Panc1 (cell line): ENCODE measurements around the gene TNFRSF21. TPM values are rescaled to one million over a fixed set of nuclear protein-coding genes. Genes with fewer than 3 reads are reported as not detected.

Experiments used
- ATAC-seq: fragments of 200-7000 bp; cut with Tn5 transposase; 2 replicates; pipeline ENCODE4 v1.9.1; 2020; ENCODE audit warnings: mild to moderate bottlenecking, moderate library complexity
- BruUV-seq: library from RNA; stranded (reverse); fragments of 400-500 nt; replicated peaks from 2 replicates; lab custom pipeline; 2021; lab: Mats Ljungman, UMichigan
- CTCF ChIA-PET: fragments of 300-600 bp; sonication (Branson Sonifier 250); formaldehyde crosslinking; loops from one replicate; lab custom pipeline; 2022; ENCODE audit warnings: antibody characterized with exemption; lab: Charles Lee
- POLR2A ChIA-PET: fragments of 300-600 bp; sonication (Branson Sonifier 250); formaldehyde crosslinking; loops from one replicate; lab custom pipeline; 2022; ENCODE audit warnings: antibody characterized with exemption; lab: Charles Lee
- DNase-seq: peaks from one replicate; pipeline ENCODE4 v3.0.0-alpha.2; 2010; ENCODE audit warnings: low read depth, low spot score
- H3K27ac ChIP-seq: 2 replicates; pipeline ENCODE4 v1.5.1; 2011; ENCODE audit warnings: mild to moderate bottlenecking, low read length, inconsistent platforms
- H3K27me3 ChIP-seq: fragments of 200-500 bp; sonication (Bioruptor generic); 2 replicates; pipeline ENCODE4 v1.6.0; 2014; ENCODE audit warnings: low read length, inconsistent platforms; ENCODE audit not compliant: control insufficient read depth, insufficient read depth
- H3K36me3 ChIP-seq: fragments of 200-500 bp; sonication (Bioruptor generic); 2 replicates; pipeline ENCODE4 v1.5.1; 2014; ENCODE audit warnings: inconsistent platforms, mild to moderate bottlenecking, low read length, moderate library complexity; ENCODE audit not compliant: control insufficient read depth, insufficient read depth
- H3K4me1 ChIP-seq: 2 replicates; pipeline ENCODE4 v1.5.1; 2011; ENCODE audit warnings: inconsistent platforms, mild to moderate bottlenecking, low read length, moderate library complexity; ENCODE audit not compliant: control insufficient read depth, insufficient read depth
- H3K4me3 ChIP-seq, 2 experiments: 2 replicates each; pipeline ENCODE4 v1.5.1; 2011 to 2012; ENCODE audit warnings: low read depth in 2 of 2, low read length in 2 of 2, mild to moderate bottlenecking in 2 of 2, inconsistent platforms in 1 of 2, moderate library complexity in 1 of 2
- H3K9me3 ChIP-seq: fragments of 200-500 bp; sonication (Bioruptor generic); 2 replicates; pipeline ENCODE4 v1.5.1; 2014; ENCODE audit warnings: low read depth, mild to moderate bottlenecking, inconsistent platforms, low read length, moderate library complexity; ENCODE audit not compliant: control insufficient read depth, insufficient read depth
- POLR2AphosphoS5 ChIP-seq: IDR thresholded peaks from 2 replicates; pipeline ENCODE4 v1.6.1; 2012; ENCODE audit warnings: mild to moderate bottlenecking, low read depth, low read length, moderate library complexity
- SIN3A ChIP-seq: IDR thresholded peaks from 2 replicates; pipeline ENCODE4 v1.6.1; 2012; ENCODE audit warnings: low read depth, mild to moderate bottlenecking, low read length, moderate library complexity, borderline replicate concordance; ENCODE audit not compliant: insufficient read depth
- TCF7L2 ChIP-seq: IDR thresholded peaks from 2 replicates; pipeline ENCODE4 v1.6.1; 2011; ENCODE audit warnings: mild to moderate bottlenecking, low read depth, low read length, inconsistent platforms
- in situ Hi-C: cut with HindIII; loops from 2 replicates; pipeline ENCODE4 v1.10.0; 2016; ENCODE audit warnings: low sequenced_read_pairs, low pct_unique_long_range_greater_than_20kb
- intact Hi-C: fragments of 100-400 bp; cut with micrococcal nuclease; formaldehyde crosslinking; loops from one replicate; pipeline ENCODE4 v1.10.0; 2022; ENCODE audit not compliant: unreplicated experiment
- total RNA-seq: library from RNA; stranded (reverse); gene quantifications from one replicate; pipeline ENCODE4 v1.2.1, GENCODE V29; 2021; ENCODE audit not compliant: unreplicated experiment
- TF ChIP-seq, protein P1 (sequence below), 2 experiments: IDR thresholded peaks; 2 replicates each; pipeline ENCODE4 v1.6.1; 2011 to 2012; ENCODE audit warnings: low read depth in 2 of 2, control low read depth in 1 of 2, low read length in 1 of 2, mild to moderate bottlenecking in 1 of 2, moderate library complexity in 1 of 2; ENCODE audit not compliant: insufficient read depth in 1 of 2
- TF ChIP-seq, protein P2 (sequence below): fragments of 450-650 bp; IDR thresholded peaks from 2 replicates; pipeline ENCODE4 v1.5.1; 2017; ENCODE audit warnings: mild to moderate bottlenecking

TNFRSF21 gene
- total RNA-seq, 1 experiment from 2014 or later, result 76.0 TPM

DNA sequence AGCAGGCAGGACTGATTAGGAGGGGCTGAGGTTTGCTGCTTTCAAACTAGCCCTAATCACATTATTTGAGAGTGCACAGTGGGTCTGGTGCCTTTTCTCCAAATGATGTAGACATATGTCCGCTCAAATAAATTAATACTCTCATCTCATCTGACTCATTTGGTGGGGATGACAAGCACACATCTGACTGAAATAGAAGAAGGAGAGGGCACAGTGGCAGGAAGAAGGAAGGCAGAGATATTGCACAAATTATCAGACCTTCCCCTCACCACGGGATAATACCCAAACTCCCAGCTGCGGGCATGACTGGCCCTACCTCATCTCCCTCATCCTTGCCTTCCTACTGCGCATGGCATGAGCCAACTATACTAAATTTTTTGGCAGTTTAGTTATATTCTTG lies 33.9 kb upstream of the TNFRSF21 start:
- CTCF ChIA-PET, result no interaction called here

DNA sequence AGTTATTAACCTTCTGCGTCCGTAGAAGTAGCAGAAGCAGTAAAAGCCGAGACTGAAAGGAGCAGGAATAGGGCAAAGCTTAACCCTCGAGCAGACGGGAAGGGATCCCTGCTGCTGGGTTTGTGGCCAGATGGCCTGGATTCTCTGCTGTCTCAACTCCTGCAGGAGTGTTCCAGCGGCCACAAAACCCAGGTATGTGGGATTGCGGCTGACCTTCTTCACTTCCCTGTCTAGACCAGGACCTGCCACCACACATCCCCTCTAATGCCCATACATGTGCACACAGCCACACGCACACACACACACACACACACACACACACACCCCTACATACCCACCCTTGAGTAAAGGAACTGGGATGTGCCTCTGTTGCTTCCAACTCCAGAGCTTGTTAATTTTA lies 33.1 kb upstream of the TNFRSF21 start:
- POLR2A ChIA-PET, result no interaction called here
- no peaks in the 10 kb centered on the region for H3K4me1 ChIP-seq
- no TSS peak for BruUV-seq
- in situ Hi-C loops (no loop called here), intact Hi-C loops (no loop called here)
- TF ChIP-seq, protein P1, sequence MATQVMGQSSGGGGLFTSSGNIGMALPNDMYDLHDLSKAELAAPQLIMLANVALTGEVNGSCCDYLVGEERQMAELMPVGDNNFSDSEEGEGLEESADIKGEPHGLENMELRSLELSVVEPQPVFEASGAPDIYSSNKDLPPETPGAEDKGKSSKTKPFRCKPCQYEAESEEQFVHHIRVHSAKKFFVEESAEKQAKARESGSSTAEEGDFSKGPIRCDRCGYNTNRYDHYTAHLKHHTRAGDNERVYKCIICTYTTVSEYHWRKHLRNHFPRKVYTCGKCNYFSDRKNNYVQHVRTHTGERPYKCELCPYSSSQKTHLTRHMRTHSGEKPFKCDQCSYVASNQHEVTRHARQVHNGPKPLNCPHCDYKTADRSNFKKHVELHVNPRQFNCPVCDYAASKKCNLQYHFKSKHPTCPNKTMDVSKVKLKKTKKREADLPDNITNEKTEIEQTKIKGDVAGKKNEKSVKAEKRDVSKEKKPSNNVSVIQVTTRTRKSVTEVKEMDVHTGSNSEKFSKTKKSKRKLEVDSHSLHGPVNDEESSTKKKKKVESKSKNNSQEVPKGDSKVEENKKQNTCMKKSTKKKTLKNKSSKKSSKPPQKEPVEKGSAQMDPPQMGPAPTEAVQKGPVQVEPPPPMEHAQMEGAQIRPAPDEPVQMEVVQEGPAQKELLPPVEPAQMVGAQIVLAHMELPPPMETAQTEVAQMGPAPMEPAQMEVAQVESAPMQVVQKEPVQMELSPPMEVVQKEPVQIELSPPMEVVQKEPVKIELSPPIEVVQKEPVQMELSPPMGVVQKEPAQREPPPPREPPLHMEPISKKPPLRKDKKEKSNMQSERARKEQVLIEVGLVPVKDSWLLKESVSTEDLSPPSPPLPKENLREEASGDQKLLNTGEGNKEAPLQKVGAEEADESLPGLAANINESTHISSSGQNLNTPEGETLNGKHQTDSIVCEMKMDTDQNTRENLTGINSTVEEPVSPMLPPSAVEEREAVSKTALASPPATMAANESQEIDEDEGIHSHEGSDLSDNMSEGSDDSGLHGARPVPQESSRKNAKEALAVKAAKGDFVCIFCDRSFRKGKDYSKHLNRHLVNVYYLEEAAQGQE (IDR thresholded peaks at IDR 0.05; ENCODE audit: insufficient read depth in 1 of 2, low read depth in 2 of 2, low read length in 1 of 2), result no peak
- TF ChIP-seq TCF7L2, result no peak
- TF ChIP-seq POLR2AphosphoS5, result no peak
- no peak for TF ChIP-seq SIN3A
- TF ChIP-seq, protein P2, sequence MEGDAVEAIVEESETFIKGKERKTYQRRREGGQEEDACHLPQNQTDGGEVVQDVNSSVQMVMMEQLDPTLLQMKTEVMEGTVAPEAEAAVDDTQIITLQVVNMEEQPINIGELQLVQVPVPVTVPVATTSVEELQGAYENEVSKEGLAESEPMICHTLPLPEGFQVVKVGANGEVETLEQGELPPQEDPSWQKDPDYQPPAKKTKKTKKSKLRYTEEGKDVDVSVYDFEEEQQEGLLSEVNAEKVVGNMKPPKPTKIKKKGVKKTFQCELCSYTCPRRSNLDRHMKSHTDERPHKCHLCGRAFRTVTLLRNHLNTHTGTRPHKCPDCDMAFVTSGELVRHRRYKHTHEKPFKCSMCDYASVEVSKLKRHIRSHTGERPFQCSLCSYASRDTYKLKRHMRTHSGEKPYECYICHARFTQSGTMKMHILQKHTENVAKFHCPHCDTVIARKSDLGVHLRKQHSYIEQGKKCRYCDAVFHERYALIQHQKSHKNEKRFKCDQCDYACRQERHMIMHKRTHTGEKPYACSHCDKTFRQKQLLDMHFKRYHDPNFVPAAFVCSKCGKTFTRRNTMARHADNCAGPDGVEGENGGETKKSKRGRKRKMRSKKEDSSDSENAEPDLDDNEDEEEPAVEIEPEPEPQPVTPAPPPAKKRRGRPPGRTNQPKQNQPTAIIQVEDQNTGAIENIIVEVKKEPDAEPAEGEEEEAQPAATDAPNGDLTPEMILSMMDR, result no peak
- peaks cover 2% of the 10 kb centered on the region; the same call in 1 of the 2 replicates for H3K27me3 ChIP-seq
- DNase-seq (no peak), ATAC-seq (no peak)
- H3K27ac ChIP-seq, result no peak overlapping the region
- H3K4me3 ChIP-seq, result no peak overlapping the region
- no peaks in the 10 kb centered on the region for H3K9me3 ChIP-seq
- CTCF ChIA-PET, result no interaction called here
- no peaks in the 10 kb centered on the region for H3K36me3 ChIP-seq

More for the DNA sequence above, 33.9 kb upstream of the TNFRSF21 start:
- Histone ChIP-seq H3K36me3 (no peaks in the 10 kb centered on the region), H3K27me3 (no peaks in the 10 kb centered on the region; the same call in 1 of the 2 replicates), H3K9me3 (no peaks in the 10 kb centered on the region), H3K4me1 (no peaks in the 10 kb centered on the region), H3K4me3 (no peak overlapping the region), H3K27ac (no peak overlapping the region)
- in situ Hi-C loops, result no loop called here
- BruUV-seq, result no TSS peak
- no peak for DNase-seq
- POLR2A ChIA-PET, result no interaction called here
- TF ChIP-seq, protein P1 (IDR thresholded peaks at IDR 0.05; ENCODE audit: insufficient read depth in 1 of 2, low read depth in 2 of 2, low read length in 1 of 2), result no peak
- no peak for TF ChIP-seq TCF7L2
- TF ChIP-seq POLR2AphosphoS5, result no peak
- TF ChIP-seq, protein P2, result no peak
- TF ChIP-seq SIN3A, result no peak
- no peak for ATAC-seq
- intact Hi-C loops, result no loop called here
